GM21515 (cell line): ENCODE measurements around the gene KLHL13.

Experiments
- ATAC-seq: cut with Tn5 transposase; IDR thresholded peaks from one replicate; pipeline ENCODE4 v1.9.1; 2021; ENCODE audit not compliant: unreplicated experiment

The KLHL13 gene

GRCh38 chrX:117892469-117892868 is 224.1 kb downstream of the KLHL13 start:
- no peak for ATAC-seq

GRCh38 chrX:117871796-117872195 is 244.8 kb downstream of the KLHL13 start:
- no peak for ATAC-seq

GRCh38 chrX:117860517-117860916 is 256.1 kb downstream of the KLHL13 start:
- ATAC-seq = no peak

- no peak for ATAC-seq
Measured at GRCh38 chrX:117854806-117855205, 261.8 kb downstream of the KLHL13 start.

- no peak for ATAC-seq
Measured at GRCh38 chrX:117851025-117851424, 265.6 kb downstream of the KLHL13 start.
